Measurements from ENCODE around the gene SLCO2A1.

DNA sequence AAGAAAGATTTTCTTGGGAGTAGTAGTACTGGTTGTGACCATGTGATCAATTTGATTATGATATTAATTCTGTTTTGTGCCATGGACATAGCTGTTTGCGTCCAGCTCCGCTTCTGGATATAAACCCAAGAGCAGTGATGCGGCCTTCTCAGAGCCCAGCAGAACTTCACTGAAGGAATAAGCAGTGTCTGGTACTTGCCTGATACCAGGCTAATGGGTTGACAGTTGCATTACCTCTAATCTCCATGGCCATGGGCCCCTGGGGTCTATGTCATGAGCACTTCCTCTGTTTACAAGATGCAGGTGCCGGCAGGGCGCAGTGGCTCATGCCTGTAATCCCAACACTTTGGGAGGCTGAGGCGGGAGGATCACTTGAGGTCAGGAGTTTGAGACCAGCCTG lies 97.7 kb downstream of the SLCO2A1 start:
- TF ChIP-seq, protein P1, sequence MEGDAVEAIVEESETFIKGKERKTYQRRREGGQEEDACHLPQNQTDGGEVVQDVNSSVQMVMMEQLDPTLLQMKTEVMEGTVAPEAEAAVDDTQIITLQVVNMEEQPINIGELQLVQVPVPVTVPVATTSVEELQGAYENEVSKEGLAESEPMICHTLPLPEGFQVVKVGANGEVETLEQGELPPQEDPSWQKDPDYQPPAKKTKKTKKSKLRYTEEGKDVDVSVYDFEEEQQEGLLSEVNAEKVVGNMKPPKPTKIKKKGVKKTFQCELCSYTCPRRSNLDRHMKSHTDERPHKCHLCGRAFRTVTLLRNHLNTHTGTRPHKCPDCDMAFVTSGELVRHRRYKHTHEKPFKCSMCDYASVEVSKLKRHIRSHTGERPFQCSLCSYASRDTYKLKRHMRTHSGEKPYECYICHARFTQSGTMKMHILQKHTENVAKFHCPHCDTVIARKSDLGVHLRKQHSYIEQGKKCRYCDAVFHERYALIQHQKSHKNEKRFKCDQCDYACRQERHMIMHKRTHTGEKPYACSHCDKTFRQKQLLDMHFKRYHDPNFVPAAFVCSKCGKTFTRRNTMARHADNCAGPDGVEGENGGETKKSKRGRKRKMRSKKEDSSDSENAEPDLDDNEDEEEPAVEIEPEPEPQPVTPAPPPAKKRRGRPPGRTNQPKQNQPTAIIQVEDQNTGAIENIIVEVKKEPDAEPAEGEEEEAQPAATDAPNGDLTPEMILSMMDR (IDR thresholded peaks at IDR 0.05): no peak
- no peak for TF ChIP-seq POLR2A (IDR thresholded peaks at IDR 0.05)

All from body of pancreas (tissue), 4 donors.